Gastroesophageal sphincter (tissue), 4 donors: ENCODE results near the gene PRDM1. TPM values are rescaled to one million over a fixed set of nuclear protein-coding genes. Genes with fewer than 3 reads are reported as not detected.

Experiments used
- ATAC-seq: fragments of 150-250 bp; one replicate; pipeline ENCODE4 v1.9.1; 2016; ENCODE audit warnings: mild to moderate bottlenecking, moderate library complexity
- H3K27ac ChIP-seq, 4 donors: fragments of 200-600 bp; sonication (generic) in 3 of 4; 1 replicate in 3 of 4; 2 replicates in 1 of 4; pipeline ENCODE4 v1.5.1; 2016 to 2019
- H3K27me3 ChIP-seq: fragments of 200-600 bp; sonication (generic); one replicate; pipeline ENCODE4 v1.5.1; 2019
- H3K36me3 ChIP-seq, 2 donors: fragments of 200-600 bp; sonication (generic); one replicate each; pipeline ENCODE4 v1.5.1; 2019; ENCODE audit warnings: control low read depth in 1 of 2
- H3K4me1 ChIP-seq, 3 donors: fragments of 200-600 bp; sonication (generic); 1 replicate in 2 of 3; 2 replicates in 1 of 3; pipeline ENCODE4 v1.5.1; 2016 to 2019; ENCODE audit warnings: control low read depth in 2 of 3
- H3K4me3 ChIP-seq, 2 donors: fragments of 200-600 bp; sonication (generic); one replicate each; pipeline ENCODE4 v1.5.1; 2019; ENCODE audit warnings: mild to moderate bottlenecking in 1 of 2, moderate library complexity in 1 of 2
- H3K9me3 ChIP-seq, 3 donors: fragments of 200-600 bp; sonication (generic); one replicate each; pipeline ENCODE4 v1.5.1; 2017 to 2019; ENCODE audit warnings: control low read depth in 2 of 3
- EP300 ChIP-seq: sonication (generic); formaldehyde crosslinking; IDR thresholded peaks from one replicate; pipeline ENCODE4 v1.6.1; 2017; ENCODE audit warnings: antibody characterized with exemption, mild to moderate bottlenecking
- POLR2A ChIP-seq, 2 donors: fragments of 450-650 bp; IDR thresholded peaks; one replicate each; pipeline ENCODE4 v1.6.1; 2017; ENCODE audit warnings: antibody characterized with exemption in 2 of 2, mild to moderate bottlenecking in 2 of 2, moderate library complexity in 1 of 2
- POLR2AphosphoS5 ChIP-seq: sonication (generic); formaldehyde crosslinking; IDR thresholded peaks from one replicate; pipeline ENCODE4 v1.6.1; 2017; ENCODE audit warnings: antibody characterized with exemption
- WGBS, 2 donors: methylation state at CpG; one replicate each; pipeline ENCODE4 v1.1.5; 2018; ENCODE audit warnings: low coverage in 1 of 2; 5-methylcytosine and 5-hydroxymethylcytosine counted together
- total RNA-seq, 4 donors: library from RNA; depleted of rRNA; stranded (reverse); fragments of >200 nt; gene quantifications; one replicate each; pipeline ENCODE4 v1.1.0, GENCODE V29; 2016
- TF ChIP-seq, protein P1 (sequence below), 4 experiments: fragments of 200-600 bp in 2 of 4; fragments of 450-650 bp in 2 of 4; sonication (generic) in 1 of 4; IDR thresholded peaks; one replicate each; pipeline ENCODE4 v1.5.1; 2017 to 2019; ENCODE audit warnings: antibody characterized with exemption in 4 of 4, mild to moderate bottlenecking in 2 of 4, moderate library complexity in 2 of 4

Gene PRDM1
- total RNA-seq, 4 donors from 2014 or later, result 1.8 to 4.0 (median 3.2) TPM

DNA sequence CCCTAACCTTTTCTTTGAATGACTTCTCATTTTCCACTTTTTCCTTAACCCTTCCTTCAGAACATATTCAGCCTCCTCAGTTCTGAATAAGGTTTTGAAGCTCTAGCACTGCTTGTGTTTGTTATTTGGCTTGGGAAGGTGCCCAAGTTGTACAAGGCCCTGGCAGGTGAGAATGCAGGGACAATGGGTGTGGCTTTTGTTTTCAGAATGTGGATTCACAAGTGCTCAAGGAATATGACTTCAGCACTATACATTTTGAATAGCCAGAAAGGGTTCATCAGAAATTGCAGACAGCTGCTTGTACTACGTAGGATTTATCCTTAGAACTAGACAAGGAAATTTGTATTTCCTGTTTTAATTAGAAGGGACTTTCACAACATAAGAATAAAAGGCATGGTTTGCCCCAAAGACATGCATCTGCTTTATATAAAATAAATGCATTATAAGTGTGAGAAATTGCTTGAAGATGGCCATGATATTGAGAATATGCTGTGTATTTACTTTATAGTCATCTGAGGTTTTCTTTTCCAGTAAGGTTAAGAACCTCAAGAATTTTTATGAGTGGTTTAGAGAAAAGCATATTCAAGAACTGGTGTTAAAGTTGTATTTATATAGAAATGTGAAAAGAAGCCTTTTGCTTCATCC lies 29.3 kb upstream of the PRDM1 start:
- TF ChIP-seq, protein P1, sequence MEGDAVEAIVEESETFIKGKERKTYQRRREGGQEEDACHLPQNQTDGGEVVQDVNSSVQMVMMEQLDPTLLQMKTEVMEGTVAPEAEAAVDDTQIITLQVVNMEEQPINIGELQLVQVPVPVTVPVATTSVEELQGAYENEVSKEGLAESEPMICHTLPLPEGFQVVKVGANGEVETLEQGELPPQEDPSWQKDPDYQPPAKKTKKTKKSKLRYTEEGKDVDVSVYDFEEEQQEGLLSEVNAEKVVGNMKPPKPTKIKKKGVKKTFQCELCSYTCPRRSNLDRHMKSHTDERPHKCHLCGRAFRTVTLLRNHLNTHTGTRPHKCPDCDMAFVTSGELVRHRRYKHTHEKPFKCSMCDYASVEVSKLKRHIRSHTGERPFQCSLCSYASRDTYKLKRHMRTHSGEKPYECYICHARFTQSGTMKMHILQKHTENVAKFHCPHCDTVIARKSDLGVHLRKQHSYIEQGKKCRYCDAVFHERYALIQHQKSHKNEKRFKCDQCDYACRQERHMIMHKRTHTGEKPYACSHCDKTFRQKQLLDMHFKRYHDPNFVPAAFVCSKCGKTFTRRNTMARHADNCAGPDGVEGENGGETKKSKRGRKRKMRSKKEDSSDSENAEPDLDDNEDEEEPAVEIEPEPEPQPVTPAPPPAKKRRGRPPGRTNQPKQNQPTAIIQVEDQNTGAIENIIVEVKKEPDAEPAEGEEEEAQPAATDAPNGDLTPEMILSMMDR (IDR thresholded peaks at IDR 0.05), result no peak
- no peak for TF ChIP-seq POLR2AphosphoS5
- TF ChIP-seq POLR2A (IDR thresholded peaks at IDR 0.05), result no peak
- no peak for TF ChIP-seq EP300
- Histone ChIP-seq H3K36me3 (no peaks in the 10 kb centered on the region), H3K4me1 (no peaks in the 10 kb centered on the region), H3K27ac (no peak overlapping the region), H3K9me3 (no peaks in the 10 kb centered on the region), H3K4me3 (no peak overlapping the region), H3K27me3 (no peaks in the 10 kb centered on the region)
- ATAC-seq, result no peak
- WGBS, 2 donors, result 80 to 83% methylated on average over 1 of the region's 1 CpG

DNA sequence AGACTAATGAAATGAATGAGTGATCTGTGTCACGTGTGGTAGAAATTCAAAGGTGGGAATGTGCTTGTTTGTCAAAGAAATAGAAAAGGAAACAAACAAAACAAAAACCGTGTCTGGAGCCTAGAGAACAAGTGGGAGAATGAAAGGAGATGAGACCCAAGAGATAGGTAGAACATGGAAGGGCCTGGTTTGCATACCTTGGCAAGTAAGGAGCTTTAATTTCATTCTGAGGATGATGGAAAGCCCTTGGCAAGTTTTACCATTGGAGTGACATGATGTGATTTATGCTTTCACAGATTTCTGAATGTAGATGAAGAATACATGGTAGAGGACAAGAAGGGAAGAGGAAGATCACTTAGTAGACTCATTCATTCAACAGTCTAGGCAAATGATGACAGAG lies 26.8 kb upstream of the PRDM1 start:
- Histone ChIP-seq H3K36me3 (no peaks in the 10 kb centered on the region), H3K9me3 (no peaks in the 10 kb centered on the region), H3K4me3 (no peak overlapping the region), H3K27ac (no peak overlapping the region), H3K27me3 (no peaks in the 10 kb centered on the region), H3K4me1 (no peaks in the 10 kb centered on the region)
- no peak for ATAC-seq
- TF ChIP-seq POLR2AphosphoS5 (no peak), POLR2A (IDR thresholded peaks at IDR 0.05) (no peak), EP300 (no peak)
- TF ChIP-seq, protein P1 (IDR thresholded peaks at IDR 0.05), result no peak
- 85 to 94% methylated on average over 2 of the region's 2 CpGs for WGBS, 2 donors

DNA sequence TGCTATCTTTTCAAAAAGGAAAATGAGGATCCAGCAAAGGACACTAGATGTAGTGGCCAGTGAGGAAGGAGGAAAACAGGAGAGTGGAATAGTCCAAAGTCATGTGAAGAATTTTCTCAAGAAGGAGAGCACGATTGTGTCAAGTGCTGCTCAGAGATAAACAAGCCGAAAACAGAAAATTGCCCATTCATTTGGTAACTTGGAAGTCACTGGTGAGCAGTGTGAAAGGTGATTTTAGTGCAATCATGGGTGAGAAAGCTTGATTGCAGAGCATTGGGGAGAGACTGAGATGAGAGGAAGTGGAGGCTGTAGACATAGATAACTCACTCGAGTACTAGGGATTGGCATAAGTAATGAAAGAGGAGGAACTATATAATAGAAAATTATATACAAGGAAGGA lies 26.0 kb upstream of the PRDM1 start:
- Histone ChIP-seq H3K9me3 (no peaks in the 10 kb centered on the region), H3K4me3 (no peak overlapping the region), H3K27me3 (no peaks in the 10 kb centered on the region), H3K4me1 (no peaks in the 10 kb centered on the region), H3K27ac (no peak overlapping the region), H3K36me3 (no peaks in the 10 kb centered on the region)
- no peak for ATAC-seq
- WGBS, 2 donors, result 75 to 85% methylated on average over 1 to 3 of the region's 3 CpGs
- TF ChIP-seq EP300 (no peak), POLR2A (IDR thresholded peaks at IDR 0.05) (no peak), POLR2AphosphoS5 (no peak)
- TF ChIP-seq, protein P1 (IDR thresholded peaks at IDR 0.05), result no peak

DNA sequence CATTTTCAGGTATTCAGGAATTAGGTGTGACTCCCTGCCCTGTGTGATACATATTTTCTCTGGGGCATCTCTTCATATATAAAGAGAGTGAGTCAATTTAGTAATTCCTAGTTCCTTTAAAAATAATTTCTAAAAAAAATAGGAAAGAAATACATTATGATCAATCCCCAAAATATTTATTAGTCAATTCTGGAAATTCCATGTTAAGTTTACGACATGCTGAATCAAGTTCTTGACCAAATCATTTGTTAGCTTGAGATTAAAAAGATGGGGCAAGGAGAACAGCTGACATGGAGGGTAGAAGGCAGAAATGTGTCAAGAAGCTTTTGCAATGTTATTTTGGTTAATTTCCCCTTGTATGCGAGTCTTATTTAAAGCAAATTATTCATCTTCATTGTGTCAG lies 22.7 kb upstream of the PRDM1 start:
- Histone ChIP-seq H3K36me3 (no peaks in the 10 kb centered on the region), H3K4me3 (no peak overlapping the region), H3K27me3 (no peaks in the 10 kb centered on the region), H3K27ac (no peak overlapping the region), H3K4me1 (no peaks in the 10 kb centered on the region), H3K9me3 (no peaks in the 10 kb centered on the region)
- 85 to 86% methylated on average over 2 of the region's 2 CpGs for WGBS, 2 donors
- no peak for ATAC-seq
- TF ChIP-seq POLR2A (IDR thresholded peaks at IDR 0.05) (no peak), POLR2AphosphoS5 (no peak), EP300 (no peak)
- TF ChIP-seq, protein P1 (IDR thresholded peaks at IDR 0.05), result no peak

DNA sequence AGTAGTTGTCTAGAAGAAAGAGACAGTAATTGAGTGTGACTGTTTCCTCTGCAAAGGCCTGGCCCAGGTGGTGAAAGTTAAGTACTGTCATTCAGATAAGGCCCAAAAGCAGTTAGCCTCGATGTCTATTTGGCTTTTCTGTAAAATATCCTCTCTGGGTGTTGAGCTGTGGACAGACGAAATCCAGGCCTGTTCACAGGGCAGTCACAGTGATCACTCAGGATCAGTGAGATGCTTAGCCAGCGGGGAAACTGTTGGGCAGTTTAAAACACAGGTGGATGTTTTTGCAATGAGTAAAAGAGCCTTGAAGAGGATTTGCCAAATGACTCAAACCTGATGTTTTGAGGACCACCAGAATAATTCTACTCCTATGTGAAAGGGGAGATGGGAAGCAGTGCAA lies 22.0 kb upstream of the PRDM1 start:
- Histone ChIP-seq H3K36me3 (no peaks in the 10 kb centered on the region), H3K27me3 (no peaks in the 10 kb centered on the region), H3K9me3 (no peaks in the 10 kb centered on the region), H3K27ac (no peak overlapping the region), H3K4me1 (no peaks in the 10 kb centered on the region), H3K4me3 (no peak overlapping the region)
- TF ChIP-seq POLR2AphosphoS5 (no peak), EP300 (no peak), POLR2A (IDR thresholded peaks at IDR 0.05) (no peak)
- TF ChIP-seq, protein P1 (IDR thresholded peaks at IDR 0.05), result no peak
- whole genome bisulfite sequencing, 2 donors, result 37 to 43% methylated on average over 3 of the region's 3 CpGs
- no peak for ATAC-seq
